ENCODE results near the gene CFAP126.
"Not testable (repeated sequence)": the region's sequence is repeated elsewhere in the genome, so short reads cannot be mapped to it uniquely, and the experiment has no call there.

Gene CFAP126

GRCh38 chr1:161381707-161382106, 14.0 kb upstream of the CFAP126 start:
- DNase-seq (ENCODE audit: low read depth in 3 of 3): no peak

- DNase-seq (ENCODE audit: low read depth in 3 of 3): no peak
These were observed 11.4 kb upstream of the CFAP126 start for GRCh38 chr1:161379071-161379470.

- DNase-seq (ENCODE audit: low read depth in 3 of 3): no peak
These were observed 10.3 kb upstream of the CFAP126 start for GRCh38 chr1:161378014-161378413.

GRCh38 chr1:161374373-161374772, 6.7 kb upstream of the CFAP126 start:
- DNase-seq (ENCODE audit: low read depth in 3 of 3): no peak

- DNase-seq (ENCODE audit: low read depth in 3 of 3): no peak
These were observed 5.8 kb upstream of the CFAP126 start for GRCh38 chr1:161373442-161373841.

- no peak for DNase-seq (ENCODE audit: low read depth in 3 of 3)
These were observed 2.5 kb downstream of the CFAP126 start for GRCh38 chr1:161365207-161365606.

- no peak for DNase-seq (ENCODE audit: low read depth in 3 of 3)
These were observed 3.3 kb downstream of the CFAP126 start for GRCh38 chr1:161364332-161364731.

- no peak for DNase-seq (ENCODE audit: low read depth in 3 of 3)
These were observed 8.4 kb downstream of the CFAP126 start for GRCh38 chr1:161359291-161359690.

GRCh38 chr1:161357073-161357472, 10.6 kb downstream of the CFAP126 start:
- DNase-seq (ENCODE audit: low read depth in 3 of 3): no peak

- no peak for DNase-seq (ENCODE audit: low read depth in 3 of 3)
These were observed 16.2 kb downstream of the CFAP126 start for GRCh38 chr1:161351482-161351881.

GRCh38 chr1:161350671-161351070, 17.0 kb downstream of the CFAP126 start:
- no peak for DNase-seq (ENCODE audit: low read depth in 3 of 3)

- DNase-seq (ENCODE audit: low read depth in 3 of 3): no peak
These were observed 24.9 kb downstream of the CFAP126 start for GRCh38 chr1:161342821-161343220.

GRCh38 chr1:161342177-161342576, 25.5 kb downstream of the CFAP126 start:
- DNase-seq (ENCODE audit: low read depth in 3 of 3): no peak

GRCh38 chr1:161335796-161336195, 31.9 kb downstream of the CFAP126 start:
- no peak for DNase-seq (ENCODE audit: low read depth in 3 of 3)

- no peak for DNase-seq (ENCODE audit: low read depth in 3 of 3)
These were observed 34.5 kb downstream of the CFAP126 start for GRCh38 chr1:161333166-161333565.

- no peak for DNase-seq (ENCODE audit: low read depth in 3 of 3)
These were observed 37.3 kb downstream of the CFAP126 start for GRCh38 chr1:161330346-161330745.

- DNase-seq (ENCODE audit: low read depth in 3 of 3): no peak
These were observed 43.7 kb downstream of the CFAP126 start for GRCh38 chr1:161324020-161324419.

GRCh38 chr1:161315841-161316674, 51.6 kb downstream of the CFAP126 start:
- DNase-seq (ENCODE audit: low read depth in 3 of 3): not testable (repeated sequence)
